Stimulated activated CD4-positive, alpha-beta T cell treated with anti-CD3 and anti-CD28 coated beads, Interleukin-4, amount 100 ng/mL, for 1 hour (primary cell): Measurements from ENCODE around the gene EPDR1.
"Not testable (repeated sequence)": the region's sequence is repeated elsewhere in the genome, so short reads cannot be mapped to it uniquely, and the experiment has no call there.

Experiments
- DNase-seq: peaks from one replicate; pipeline ENCODE4 v3.0.0-alpha.2; 2020

The EPDR1 gene

GRCh38 chr7:37930226-37930948 lies 9.9 kb downstream of the EPDR1 start:
- no peak for DNase-seq

GRCh38 chr7:37932543-37932942 lies 12.1 kb downstream of the EPDR1 start:
- DNase-seq = no peak

GRCh38 chr7:37933018-37933566 lies 12.7 kb downstream of the EPDR1 start:
- DNase-seq = no peak

GRCh38 chr7:37942934-37943610 lies 22.6 kb downstream of the EPDR1 start:
- no peak for DNase-seq

- no peak for DNase-seq
Measured at GRCh38 chr7:37943905-37944736, 23.7 kb downstream of the EPDR1 start.

GRCh38 chr7:37944737-37945054 lies 24.3 kb downstream of the EPDR1 start:
- no peak for DNase-seq

GRCh38 chr7:37945336-37945735 lies 24.9 kb downstream of the EPDR1 start:
- no peak for DNase-seq

GRCh38 chr7:37947138-37947940 lies 26.9 kb downstream of the EPDR1 start:
- DNase-seq = no peak

- no peak for DNase-seq
Measured at GRCh38 chr7:37947941-37948210, 27.4 kb downstream of the EPDR1 start.

- DNase-seq = no peak
Measured at GRCh38 chr7:37952240-37952639, 31.8 kb downstream of the EPDR1 start.

GRCh38 chr7:37954217-37954616 lies 33.8 kb downstream of the EPDR1 start:
- DNase-seq = not testable (repeated sequence)

- DNase-seq = no peak
Measured at GRCh38 chr7:37956791-37957190, 36.4 kb downstream of the EPDR1 start.

- no peak for DNase-seq
Measured at GRCh38 chr7:37957221-37957970, 37.0 kb downstream of the EPDR1 start.

- no peak for DNase-seq
Measured at GRCh38 chr7:37960483-37960882, 40.0 kb downstream of the EPDR1 start.

GRCh38 chr7:37961251-37961650 lies 40.8 kb downstream of the EPDR1 start:
- no peak for DNase-seq

GRCh38 chr7:37964196-37964595 lies 43.8 kb downstream of the EPDR1 start:
- DNase-seq = no peak

GRCh38 chr7:37970211-37970610 lies 49.8 kb downstream of the EPDR1 start:
- DNase-seq = no peak

GRCh38 chr7:37971491-37971890 lies 51.1 kb downstream of the EPDR1 start:
- DNase-seq = no peak

GRCh38 chr7:37973915-37974314 lies 53.5 kb downstream of the EPDR1 start:
- no peak for DNase-seq

- no peak for DNase-seq
Measured at GRCh38 chr7:37974711-37975110, 54.3 kb downstream of the EPDR1 start.

- DNase-seq = no peak
Measured at GRCh38 chr7:37977243-37977642, 56.8 kb downstream of the EPDR1 start.

GRCh38 chr7:37981664-37982063 lies 61.2 kb downstream of the EPDR1 start:
- no peak for DNase-seq
